A673 (cell line): ENCODE results near the gene MEG3. TPM values are rescaled to one million over a fixed set of nuclear protein-coding genes. Genes with fewer than 3 reads are reported as not detected.

Experiments used
- BruUV-seq: library from RNA; stranded (reverse); fragments of 400-500 nt; replicated peaks from 2 replicates; lab custom pipeline; 2021; lab: Mats Ljungman, UMichigan
- CTCF ChIA-PET: fragments of 300-600 bp; sonication (Branson Sonifier 250); formaldehyde crosslinking; loops from one replicate; lab custom pipeline; 2022; ENCODE audit warnings: antibody characterized with exemption; lab: Charles Lee
- POLR2A ChIA-PET: fragments of 300-600 bp; sonication (Branson Sonifier 250); formaldehyde crosslinking; loops from one replicate; lab custom pipeline; 2022; ENCODE audit warnings: antibody characterized with exemption; ENCODE audit not compliant: low non-redundant PET; lab: Charles Lee
- DNase-seq: peaks from one replicate; pipeline ENCODE4 v3.0.0-alpha.2; 2015; ENCODE audit warnings: low spot score
- H3K27ac ChIP-seq: fragments of 200-600 bp; sonication (generic); 2 replicates; pipeline ENCODE4 v1.5.1; 2016; ENCODE audit warnings: mixed run types, low read depth, mild to moderate bottlenecking, mixed read lengths, antibody characterized with exemption, low read length; ENCODE audit not compliant: poor library complexity, severe bottlenecking
- H3K27me3 ChIP-seq: fragments of 200-600 bp; sonication (generic); replicated peaks from 2 replicates; pipeline ENCODE4 v1.6.1; 2017; ENCODE audit warnings: mixed run types, low read depth, mild to moderate bottlenecking, mixed read lengths, antibody characterized with exemption, low read length; ENCODE audit not compliant: insufficient read depth, poor library complexity
- H3K36me3 ChIP-seq: fragments of 200-600 bp; sonication (generic); 2 replicates; pipeline ENCODE4 v1.6.1; 2016; ENCODE audit warnings: mixed run types, mild to moderate bottlenecking, mixed read lengths, antibody characterized with exemption, low read length; ENCODE audit not compliant: insufficient read depth, poor library complexity, severe bottlenecking
- H3K4me1 ChIP-seq: fragments of 200-600 bp; sonication (generic); 2 replicates; pipeline ENCODE4 v1.6.1; 2017; ENCODE audit warnings: mixed run types, mild to moderate bottlenecking, mixed read lengths, antibody characterized with exemption, low read length; ENCODE audit not compliant: insufficient read depth, poor library complexity, severe bottlenecking
- H3K4me3 ChIP-seq: fragments of 200-600 bp; sonication (generic); 2 replicates; pipeline ENCODE4 v1.5.1; 2016; ENCODE audit warnings: low read depth, mixed run types, mild to moderate bottlenecking, mixed read lengths, low read length; ENCODE audit not compliant: poor library complexity, severe bottlenecking
- H3K9me3 ChIP-seq: fragments of 200-600 bp; sonication (generic); 2 replicates; pipeline ENCODE4 v1.6.1; 2016; ENCODE audit warnings: mixed run types, low read depth, mild to moderate bottlenecking, mixed read lengths, antibody characterized with exemption, low read length; ENCODE audit not compliant: poor library complexity, severe bottlenecking
- CTCF ChIP-seq: fragments of 300-800, 200-600 bp; sonication (generic); conservative IDR thresholded peaks from 2 replicates; pipeline ENCODE4 v1.5.1; 2017; ENCODE audit warnings: low read depth, mild to moderate bottlenecking, antibody characterized with exemption, low read length, moderate library complexity, mixed read lengths
- EZH2 ChIP-seq: fragments of 200-600 bp; sonication (generic); IDR thresholded peaks from 2 replicates; pipeline ENCODE4 v1.6.1; 2017; ENCODE audit warnings: borderline replicate concordance, low read depth, mild to moderate bottlenecking, mixed read lengths, antibody characterized with exemption, low read length; ENCODE audit not compliant: poor library complexity, severe bottlenecking
- intact Hi-C: fragments of 100-400 bp; cut with micrococcal nuclease; formaldehyde crosslinking; loops from one replicate; pipeline ENCODE4 v1.10.0; 2022; ENCODE audit not compliant: unreplicated experiment
- total RNA-seq: library from RNA; stranded (reverse); gene quantifications from 2 replicates; pipeline ENCODE4 v1.2.3, GENCODE V29; 2021

Gene MEG3
- total RNA-seq, 1 experiment from 2014 or later, result 58.7 TPM

GRCh38 chr14:100904307-100905087, 78.6 kb downstream of the MEG3 start:
- no peaks in the 10 kb centered on the region for H3K36me3 ChIP-seq
- peaks cover 19% of the 10 kb centered on the region for H3K4me1 ChIP-seq
- H3K27me3 ChIP-seq, result peaks cover 15% of the 10 kb centered on the region
- no peaks in the 10 kb centered on the region for H3K9me3 ChIP-seq
- intact Hi-C loops, result loop anchor here (5.0 to 10.0 kb wide), 4 partner anchors 52 to 723 kb away; no protein-coding TSS in a partner anchor
- H3K4me3 ChIP-seq, result no peak overlapping the region
- ChIA-PET POLR2A (no interaction called here), CTCF (no interaction called here)
- no TSS peak for BruUV-seq
- DNase-seq, result peak; percentile 48
- peak; percentile 59 for TF ChIP-seq CTCF
- no peak for TF ChIP-seq EZH2
- H3K27ac ChIP-seq, result no peak overlapping the region

- no TSS peak for BruUV-seq
- DNase-seq, result no peak
- Histone ChIP-seq H3K4me1 (peaks cover 12% of the 10 kb centered on the region), H3K9me3 (no peaks in the 10 kb centered on the region), H3K27ac (no peak overlapping the region), H3K27me3 (peaks cover 15% of the 10 kb centered on the region), H3K4me3 (no peak overlapping the region), H3K36me3 (no peaks in the 10 kb centered on the region)
- ChIA-PET POLR2A (no interaction called here), CTCF (no interaction called here)
- intact Hi-C loops, result loop anchor here (10.0 kb wide), 1 partner anchor 330 kb away; no protein-coding TSS in a partner anchor
- TF ChIP-seq CTCF (no peak), EZH2 (no peak)
Measured at GRCh38 chr14:100905166-100905565, 79.2 kb downstream of the MEG3 start.

- no peak for DNase-seq
- ChIA-PET CTCF (interaction anchor here (1.2 kb wide), 1 partner anchor 329 kb away, joined by 4 read pairs; no protein-coding TSS in a partner anchor), POLR2A (no interaction called here)
- intact Hi-C loops, result loop anchor here (10.0 kb wide), 1 partner anchor 328 kb away; no protein-coding TSS in a partner anchor
- no TSS peak for BruUV-seq
- no peaks in the 10 kb centered on the region for H3K36me3 ChIP-seq
- H3K4me1 ChIP-seq, result peaks cover 7% of the 10 kb centered on the region
- no peak overlapping the region for H3K4me3 ChIP-seq
- no peak overlapping the region for H3K27ac ChIP-seq
- no peaks in the 10 kb centered on the region for H3K9me3 ChIP-seq
- TF ChIP-seq EZH2 (no peak), CTCF (peak; percentile 41)
- peaks cover 15% of the 10 kb centered on the region for H3K27me3 ChIP-seq
Measured at GRCh38 chr14:100906420-100906819, 80.5 kb downstream of the MEG3 start.
